Head of caudate nucleus (tissue), 42 donors: ENCODE results near the gene CEP295NL.
"Not testable (repeated sequence)": the region's sequence is repeated elsewhere in the genome, so short reads cannot be mapped to it uniquely, and the experiment has no call there.

Source experiments
- DNase-seq, 42 donors: peaks; one replicate each; pipeline versions ENCODE4 v3.0.0 to v3.0.0-alpha.2; 2020 to 2021; ENCODE audit warnings: mixed read lengths in 7 of 42
- intact Hi-C: fragments of 100-400 bp; cut with DNase I; formaldehyde crosslinking; loops from one replicate; pipeline ENCODE4 v1.15.0; 2022

CEP295NL gene

DNA sequence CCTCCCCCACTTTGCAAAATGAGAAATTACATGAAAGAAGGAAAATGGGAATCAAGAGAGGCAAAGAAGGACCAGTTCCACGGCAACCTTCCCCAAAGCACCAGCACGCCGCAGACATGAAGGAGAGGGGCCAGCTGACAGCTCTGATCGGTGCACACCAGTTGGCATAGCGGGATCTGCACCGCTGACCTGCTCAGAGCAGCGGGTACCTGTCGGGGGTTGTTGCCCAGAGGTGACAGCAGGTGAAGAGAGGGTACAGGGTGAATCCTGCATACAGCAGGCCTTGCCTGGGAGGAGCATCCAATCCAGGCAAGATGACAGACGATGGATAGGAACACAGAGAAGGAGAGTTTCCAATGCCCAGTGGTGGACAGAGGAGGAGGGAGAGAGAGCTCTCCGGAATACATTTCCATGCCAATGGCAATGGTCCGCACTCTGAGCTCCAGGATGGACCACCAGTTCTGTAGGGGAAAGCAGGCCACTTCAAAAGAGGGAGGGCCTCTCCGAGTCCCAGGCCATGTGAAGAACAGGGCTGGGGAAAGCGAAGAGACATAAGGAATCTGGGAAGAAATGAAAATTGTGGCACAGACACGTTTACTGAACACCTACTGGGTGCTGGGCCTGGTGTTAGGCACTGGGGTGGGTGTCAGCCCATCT, 24.0 kb downstream of the CEP295NL start:
- intact Hi-C loops, result no loop called here
- no peak for DNase-seq

- DNase-seq, result no peak
- intact Hi-C loops, result no loop called here
Measured at GRCh38 chr17:78878261-78878660, 24.7 kb downstream of the CEP295NL start.

DNA sequence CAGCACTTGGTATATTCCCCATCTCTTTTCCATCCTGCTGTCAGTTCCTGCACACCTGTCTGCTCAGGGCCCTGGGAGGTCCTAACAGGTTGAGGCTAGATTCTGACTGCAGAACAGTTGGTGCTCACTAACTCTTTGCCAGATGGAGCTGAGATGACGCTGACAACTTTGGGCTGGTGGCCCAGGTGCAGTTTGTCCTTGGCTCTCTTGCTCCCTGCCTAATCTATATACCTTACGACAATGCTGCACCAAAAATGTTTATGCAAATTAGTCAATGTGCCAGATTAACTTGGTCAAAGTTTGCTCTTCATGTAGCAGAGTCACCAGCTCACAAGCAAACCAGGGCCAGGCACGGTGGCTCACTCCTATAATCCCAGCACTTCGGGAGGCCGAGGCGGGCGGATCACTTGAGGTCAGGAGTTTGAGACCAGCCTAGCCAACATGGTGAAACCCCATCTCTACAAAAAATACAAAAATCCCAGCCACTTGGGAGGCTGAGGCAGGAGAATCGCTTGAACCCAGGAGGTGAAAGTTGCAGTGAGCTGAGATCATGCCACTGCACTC, 26.0 kb downstream of the CEP295NL start:
- intact Hi-C loops, DNase-seq: not testable (repeated sequence)

DNA sequence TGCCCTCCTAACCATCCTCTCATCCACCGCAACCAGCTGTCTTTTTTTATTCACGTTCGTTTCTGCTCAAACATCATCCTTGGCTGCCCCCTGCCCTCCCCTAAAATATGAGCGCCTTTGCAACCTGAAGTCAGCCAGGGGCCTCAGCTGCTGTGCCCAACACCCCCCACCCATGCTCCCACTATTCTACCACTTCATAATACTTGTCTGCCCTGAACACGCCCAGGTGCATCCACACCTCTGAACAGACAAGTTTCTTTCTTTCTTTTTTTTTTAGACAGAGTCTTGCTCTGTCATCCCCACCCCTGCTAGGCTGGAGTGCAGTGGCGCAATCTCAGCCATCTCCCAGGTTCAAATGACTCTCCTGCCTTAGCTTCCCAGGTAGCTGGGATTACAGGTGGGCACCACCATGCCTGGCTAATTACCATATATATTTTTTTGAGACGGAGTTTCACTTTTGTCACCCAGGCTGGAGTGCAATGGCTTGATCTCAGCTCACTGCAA, 26.9 kb downstream of the CEP295NL start:
- intact Hi-C loops, result no loop called here
- no peak for DNase-seq

DNA sequence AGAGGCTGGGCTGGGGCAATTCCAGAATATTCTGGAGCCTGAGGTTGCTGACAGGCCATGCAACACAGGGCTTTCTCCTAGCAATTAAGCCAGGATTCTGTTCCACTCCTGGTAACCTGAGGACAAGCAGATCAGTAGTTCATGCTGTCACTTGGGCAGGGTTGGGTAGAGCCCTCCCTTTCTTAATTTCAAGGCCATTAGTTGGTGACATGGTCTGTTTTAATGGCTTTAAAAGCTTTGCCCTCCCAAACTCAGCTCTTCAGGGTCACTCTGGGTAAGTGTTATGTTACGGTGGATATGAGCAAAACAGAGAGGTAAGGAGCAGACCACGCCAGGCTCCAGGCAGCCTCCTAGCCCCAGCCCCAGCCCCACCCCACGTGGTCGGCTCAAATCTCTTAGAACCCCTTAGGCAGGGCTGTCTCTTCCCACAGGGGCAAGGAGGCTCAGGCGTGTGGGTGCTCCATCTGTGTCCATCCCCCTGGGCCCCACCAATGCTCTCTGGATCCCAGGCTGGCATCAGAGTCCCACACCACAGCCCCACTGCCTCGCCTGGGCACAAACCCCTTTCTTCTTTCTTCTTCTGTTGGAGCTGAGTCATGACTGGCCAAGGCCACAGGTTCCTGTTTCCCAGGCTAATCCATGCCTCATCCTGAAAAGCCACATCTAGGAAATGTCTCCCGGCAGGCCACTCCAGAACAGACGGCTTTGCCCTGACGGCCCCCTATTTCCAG, 27.5 kb downstream of the CEP295NL start:
- DNase-seq, result peak in 1 of 42 donors; percentile 63
- intact Hi-C loops, result no loop called here

DNA sequence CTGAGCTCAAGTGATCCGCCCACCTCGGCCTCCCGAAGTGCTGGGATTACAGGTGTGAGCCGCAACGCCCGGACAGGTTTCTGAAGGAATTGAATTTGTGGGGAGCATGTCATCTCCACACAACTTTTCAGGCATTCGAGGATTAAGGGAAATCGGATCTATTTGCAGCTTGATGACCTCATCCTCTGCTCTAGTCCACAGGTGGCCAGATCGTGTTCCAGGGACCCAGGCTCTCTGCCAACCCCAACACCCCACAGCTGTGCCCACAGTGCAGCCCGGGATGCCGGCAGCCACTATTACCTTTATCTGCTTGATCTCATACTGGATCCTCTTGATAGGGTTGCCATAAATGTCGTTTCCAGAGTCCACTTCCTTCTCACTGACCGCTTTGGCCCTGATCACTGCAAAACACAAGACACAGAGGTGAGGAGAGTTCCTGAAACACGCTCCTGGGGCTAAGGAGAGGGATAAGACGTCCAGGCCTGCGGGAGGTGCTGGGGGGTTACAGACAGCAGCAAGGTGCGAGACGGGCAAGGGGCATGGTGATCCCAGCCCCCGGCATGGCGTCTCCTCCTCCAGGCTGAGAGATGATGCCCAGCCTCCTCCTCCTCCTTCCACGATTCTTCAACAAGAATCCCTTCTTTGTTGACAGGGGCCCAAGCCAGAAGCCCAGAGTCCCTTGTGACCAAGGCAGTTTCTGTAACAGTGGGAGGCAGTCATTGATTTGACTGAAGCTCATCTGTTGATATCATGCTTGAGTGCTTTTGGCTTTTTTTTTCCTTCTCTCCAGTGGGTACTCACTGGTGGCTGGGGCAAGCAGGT, 29.3 kb downstream of the CEP295NL start:
- intact Hi-C loops, result no loop called here
- DNase-seq, result peak; percentile 40 to 89 (median 73)

- intact Hi-C loops, result no loop called here
- DNase-seq, result no peak
Measured at GRCh38 chr17:78872486-78872885, 30.5 kb downstream of the CEP295NL start.

- DNase-seq, result peak in 3 of 42 donors; percentile 29 to 32 (median 31)
- intact Hi-C loops, result no loop called here
Measured at GRCh38 chr17:78870621-78871020, 32.4 kb downstream of the CEP295NL start.

- intact Hi-C loops, result loop anchor here (5.0 kb wide), 1 partner anchor 54 kb away; no protein-coding TSS in a partner anchor
Measured at GRCh38 chr17:78868391-78868790, 34.6 kb downstream of the CEP295NL start.

DNA sequence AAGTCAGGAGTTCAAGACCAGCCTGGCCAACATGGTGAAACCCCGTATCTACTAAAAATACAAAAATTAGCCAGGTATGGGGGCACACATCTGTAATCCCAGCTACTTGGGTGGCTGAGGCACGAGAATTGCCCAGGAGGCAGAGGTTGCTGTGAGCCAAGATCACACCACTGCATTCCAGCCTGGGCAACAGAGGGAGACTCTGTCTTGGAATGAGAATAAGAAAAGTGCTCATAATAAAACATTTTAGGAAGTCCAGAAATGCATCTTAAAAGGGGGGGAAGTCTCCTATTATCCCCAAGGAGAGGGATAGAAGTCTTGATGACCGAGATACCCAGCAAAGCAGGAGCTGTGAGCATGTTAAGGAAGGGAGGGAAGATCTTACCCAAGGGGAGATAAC, 36.0 kb downstream of the CEP295NL start:
- not testable (repeated sequence) for DNase-seq
- intact Hi-C loops, result loop anchor here (5.0 kb wide), 1 partner anchor 55 kb away; no protein-coding TSS in a partner anchor

More at GRCh38 chr17:78868391-78868790, 34.6 kb downstream of the CEP295NL start:
- DNase-seq, result no peak

GRCh38 chr17:78865682-78866390, 37.2 kb downstream of the CEP295NL start:
- intact Hi-C loops, result loop anchor here (2.0 to 5.0 kb wide), 2 partner anchors 56 to 107 kb away; no protein-coding TSS in a partner anchor
- DNase-seq, result peak; percentile 50 to 95 (median 87)

DNA sequence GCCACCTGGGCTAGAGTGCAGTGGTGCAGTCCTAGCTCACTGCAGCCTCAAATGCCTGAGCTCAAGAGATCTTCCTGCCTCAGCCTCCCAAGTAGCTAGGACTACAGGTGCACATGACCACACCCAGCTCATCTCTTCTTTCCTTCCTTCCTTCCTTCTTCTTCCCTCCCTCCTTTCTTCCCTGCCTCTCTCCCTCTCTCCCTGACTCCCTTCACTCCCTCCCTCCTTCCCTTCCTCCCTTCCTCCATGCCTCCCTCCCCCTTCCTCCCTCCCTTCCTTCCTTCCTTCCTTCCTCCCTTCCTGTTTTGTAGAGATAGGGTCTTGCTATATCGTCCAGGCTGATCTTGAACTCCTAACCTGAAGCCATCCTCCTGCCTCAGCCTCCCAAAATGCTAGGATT, 38.9 kb downstream of the CEP295NL start:
- no peak for DNase-seq
- intact Hi-C loops, result loop anchor here (2.0 kb wide), 1 partner anchor 109 kb away; no protein-coding TSS in a partner anchor

GRCh38 chr17:78862073-78863023, 40.7 kb downstream of the CEP295NL start:
- DNase-seq, result peak in 19 of 42 donors; percentile 17 to 87 (median 59)
- intact Hi-C loops, result no loop called here

GRCh38 chr17:78861229-78861628, 41.8 kb downstream of the CEP295NL start:
- intact Hi-C loops, result no loop called here
- no peak for DNase-seq

DNA sequence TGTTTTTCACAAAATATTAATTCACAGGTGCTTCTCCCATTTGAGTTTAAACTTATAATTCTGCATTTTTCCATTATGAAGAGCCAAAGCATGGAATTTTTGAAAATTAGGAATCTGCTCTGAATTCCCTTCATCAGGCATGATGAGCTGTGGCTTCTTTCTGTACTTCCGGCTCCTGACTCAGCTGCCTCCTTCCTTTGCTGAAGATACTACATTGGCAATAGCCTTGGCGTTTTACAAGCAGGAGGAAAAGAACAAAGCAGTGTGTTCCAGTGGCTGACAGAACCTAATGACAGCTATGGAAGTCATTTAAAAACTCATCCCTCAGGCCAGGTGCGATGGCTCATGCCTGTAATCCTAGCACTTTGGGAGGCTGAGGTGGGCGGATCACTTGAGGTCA, 44.0 kb downstream of the CEP295NL start:
- intact Hi-C loops, result no loop called here
- DNase-seq, result no peak

DNA sequence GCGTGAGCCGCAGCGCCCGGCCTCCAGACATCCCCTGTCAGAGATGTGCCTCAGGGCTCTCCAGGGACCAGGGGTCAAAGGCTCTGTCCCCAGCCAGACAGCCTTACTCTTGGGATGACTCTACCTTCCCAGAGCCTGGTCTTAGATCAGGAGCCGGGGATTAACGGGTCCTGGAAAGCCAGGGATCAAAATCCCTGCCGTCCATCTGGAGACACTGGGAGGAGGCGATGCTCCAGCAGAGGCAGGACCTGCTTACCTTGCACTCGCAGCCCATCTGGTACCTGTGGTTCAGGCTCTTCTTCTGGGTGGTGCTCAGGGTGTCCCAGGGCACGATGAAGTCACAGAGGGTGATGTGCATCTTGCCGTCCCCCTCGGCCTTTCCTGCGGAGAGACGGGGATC, 45.7 kb downstream of the CEP295NL start:
- intact Hi-C loops, result no loop called here

DNA sequence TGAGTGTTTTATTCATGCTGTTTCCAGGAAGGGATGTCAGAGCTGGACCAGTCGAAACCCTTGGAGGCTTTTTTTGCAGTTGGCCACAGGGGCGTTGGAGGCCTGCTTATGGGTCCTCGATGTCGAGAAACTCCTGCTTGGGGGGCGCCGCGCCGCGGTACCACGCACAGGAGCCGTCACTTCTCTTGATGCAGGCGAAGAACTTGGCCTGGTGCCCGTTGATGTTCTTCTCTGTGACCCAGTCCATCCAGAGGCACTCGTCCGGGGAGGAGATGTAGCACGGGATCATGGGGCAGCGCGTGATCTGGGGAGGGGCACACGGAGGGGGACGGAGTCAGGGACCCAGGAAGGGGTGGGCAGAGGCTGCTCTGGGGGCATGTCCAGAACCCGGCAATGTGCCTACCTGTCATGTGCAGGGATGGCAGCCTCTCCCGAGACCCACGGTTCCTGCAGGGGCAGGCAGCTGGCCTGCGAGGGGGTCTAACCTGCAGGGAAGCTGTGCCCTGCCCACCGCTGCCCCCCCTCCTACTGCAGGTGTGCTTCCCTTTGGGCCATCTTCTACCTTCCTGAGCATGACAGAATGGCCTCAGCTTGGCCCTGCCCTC, 47.3 kb downstream of the CEP295NL start:
- intact Hi-C loops, result no loop called here
- DNase-seq, result no peak

More for the DNA sequence above, 45.7 kb downstream of the CEP295NL start:
- no peak for DNase-seq
